Peyer's patch (tissue), 4 donors: Measurements from ENCODE around the gene TMEM190. TPM values are rescaled to one million over a fixed set of nuclear protein-coding genes. Genes with fewer than 3 reads are reported as not detected.

ENCODE experiments used
- DNase-seq, 3 donors: peaks; one replicate each; pipeline ENCODE4 v3.0.0-alpha.2; 2017 to 2019
- H3K27ac ChIP-seq, 4 donors: fragments of 200-600 bp; sonication (generic); one replicate each; pipeline ENCODE4 v1.5.1; 2016 to 2019
- H3K27me3 ChIP-seq, 2 donors: fragments of 200-600 bp; sonication (generic); one replicate each; pipeline ENCODE4 v1.5.1; 2019
- H3K36me3 ChIP-seq, 3 donors: fragments of 200-600 bp; sonication (generic); one replicate each; pipeline ENCODE4 v1.5.1; 2016 to 2019
- H3K4me1 ChIP-seq, 4 donors: fragments of 200-600 bp; sonication (generic); one replicate each; pipeline ENCODE4 v1.5.1; 2016 to 2019
- H3K4me3 ChIP-seq, 4 donors: fragments of 200-600 bp; sonication (generic); 1 replicate in 3 of 4; 2 replicates in 1 of 4; pipeline ENCODE4 v1.5.1; 2016 to 2019; ENCODE audit warnings: mild to moderate bottlenecking in 1 of 4
- H3K9me3 ChIP-seq, 4 donors: fragments of 200-600 bp; sonication (generic); one replicate each; pipeline ENCODE4 v1.5.1; 2016 to 2019; ENCODE audit warnings: mild to moderate bottlenecking in 1 of 4
- POLR2A ChIP-seq, 2 donors: fragments of 450-650 bp; IDR thresholded peaks; one replicate each; pipeline ENCODE4 v1.5.1; 2017; ENCODE audit warnings: antibody characterized with exemption in 2 of 2, mild to moderate bottlenecking in 2 of 2, moderate library complexity in 2 of 2
- total RNA-seq, 4 donors: library from RNA; depleted of rRNA; stranded (reverse); fragments of >200 nt; gene quantifications; one replicate each; pipeline ENCODE4 v1.1.0, GENCODE V29; 2016
- TF ChIP-seq, protein P1 (sequence below), 6 experiments: fragments of 450-650 bp in 4 of 6; fragments of 200-600 bp in 2 of 6; sonication (generic) in 1 of 6; IDR thresholded peaks; one replicate each; pipeline ENCODE4 v1.5.1; 2017 to 2019; ENCODE audit warnings: antibody characterized with exemption in 6 of 6, mild to moderate bottlenecking in 3 of 6, moderate library complexity in 1 of 6

The TMEM190 gene
- total RNA-seq, 4 donors from 2014 or later = not detected

DNA sequence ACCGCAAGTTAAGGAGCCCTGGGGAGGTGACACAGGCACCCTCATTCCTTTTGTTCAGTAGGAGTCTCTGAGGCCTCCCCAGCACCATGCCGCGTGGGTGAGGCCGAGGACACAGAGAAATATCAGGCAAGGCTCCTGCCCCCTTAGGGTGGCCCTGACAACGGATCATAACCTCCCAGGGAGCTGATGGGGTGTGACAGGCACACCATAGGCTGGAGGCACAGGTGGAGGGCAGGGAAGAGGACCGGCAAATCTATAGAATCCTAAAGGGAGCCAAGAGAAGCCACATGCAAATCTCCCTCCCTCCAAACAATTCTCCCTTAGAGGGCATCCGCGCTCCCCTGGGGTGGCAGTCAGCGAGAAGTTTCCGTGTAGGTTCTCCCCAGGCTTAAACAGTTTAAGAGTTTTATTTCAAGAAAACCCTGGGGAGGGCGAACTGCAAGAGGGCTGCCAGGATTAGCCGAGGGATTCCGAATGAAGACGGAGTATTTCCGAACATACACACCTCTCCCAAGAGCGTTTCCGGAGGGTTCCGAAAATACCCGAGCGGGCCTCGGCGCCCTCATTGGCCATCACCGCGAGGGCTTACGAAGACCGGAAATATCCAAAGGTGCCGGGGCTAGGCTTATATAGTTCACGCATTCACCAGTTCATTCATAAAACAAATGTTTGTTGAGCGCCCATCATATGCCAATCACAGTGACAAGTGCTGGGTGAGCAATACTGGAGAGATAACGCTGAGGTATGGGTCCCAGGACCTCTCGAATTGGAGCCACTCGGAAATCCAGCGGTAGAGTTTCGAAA lies 8.5 kb downstream of the TMEM190 start:
- H3K4me1 ChIP-seq = peaks cover 8 to 54% (median 29%) of the 10 kb centered on the region in 4 donors
- H3K9me3 ChIP-seq = no peaks in the 10 kb centered on the region
- peak in 1 of 2 donors; percentile 25 for TF ChIP-seq POLR2A (IDR thresholded peaks at IDR 0.05)
- TF ChIP-seq, protein P1, sequence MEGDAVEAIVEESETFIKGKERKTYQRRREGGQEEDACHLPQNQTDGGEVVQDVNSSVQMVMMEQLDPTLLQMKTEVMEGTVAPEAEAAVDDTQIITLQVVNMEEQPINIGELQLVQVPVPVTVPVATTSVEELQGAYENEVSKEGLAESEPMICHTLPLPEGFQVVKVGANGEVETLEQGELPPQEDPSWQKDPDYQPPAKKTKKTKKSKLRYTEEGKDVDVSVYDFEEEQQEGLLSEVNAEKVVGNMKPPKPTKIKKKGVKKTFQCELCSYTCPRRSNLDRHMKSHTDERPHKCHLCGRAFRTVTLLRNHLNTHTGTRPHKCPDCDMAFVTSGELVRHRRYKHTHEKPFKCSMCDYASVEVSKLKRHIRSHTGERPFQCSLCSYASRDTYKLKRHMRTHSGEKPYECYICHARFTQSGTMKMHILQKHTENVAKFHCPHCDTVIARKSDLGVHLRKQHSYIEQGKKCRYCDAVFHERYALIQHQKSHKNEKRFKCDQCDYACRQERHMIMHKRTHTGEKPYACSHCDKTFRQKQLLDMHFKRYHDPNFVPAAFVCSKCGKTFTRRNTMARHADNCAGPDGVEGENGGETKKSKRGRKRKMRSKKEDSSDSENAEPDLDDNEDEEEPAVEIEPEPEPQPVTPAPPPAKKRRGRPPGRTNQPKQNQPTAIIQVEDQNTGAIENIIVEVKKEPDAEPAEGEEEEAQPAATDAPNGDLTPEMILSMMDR (IDR thresholded peaks at IDR 0.05) = no peak
- peak overlapping the region; percentile 66 to 86 (median 81) for H3K4me3 ChIP-seq
- peak overlapping the region; percentile 85 to 96 (median 91) for H3K27ac ChIP-seq
- DNase-seq = peak; percentile 97 to 99 (median 99)
- no peaks in the 10 kb centered on the region for H3K27me3 ChIP-seq
- H3K36me3 ChIP-seq = peaks cover 0 to 34% (median 0%) of the 10 kb centered on the region in 3 donors

DNA sequence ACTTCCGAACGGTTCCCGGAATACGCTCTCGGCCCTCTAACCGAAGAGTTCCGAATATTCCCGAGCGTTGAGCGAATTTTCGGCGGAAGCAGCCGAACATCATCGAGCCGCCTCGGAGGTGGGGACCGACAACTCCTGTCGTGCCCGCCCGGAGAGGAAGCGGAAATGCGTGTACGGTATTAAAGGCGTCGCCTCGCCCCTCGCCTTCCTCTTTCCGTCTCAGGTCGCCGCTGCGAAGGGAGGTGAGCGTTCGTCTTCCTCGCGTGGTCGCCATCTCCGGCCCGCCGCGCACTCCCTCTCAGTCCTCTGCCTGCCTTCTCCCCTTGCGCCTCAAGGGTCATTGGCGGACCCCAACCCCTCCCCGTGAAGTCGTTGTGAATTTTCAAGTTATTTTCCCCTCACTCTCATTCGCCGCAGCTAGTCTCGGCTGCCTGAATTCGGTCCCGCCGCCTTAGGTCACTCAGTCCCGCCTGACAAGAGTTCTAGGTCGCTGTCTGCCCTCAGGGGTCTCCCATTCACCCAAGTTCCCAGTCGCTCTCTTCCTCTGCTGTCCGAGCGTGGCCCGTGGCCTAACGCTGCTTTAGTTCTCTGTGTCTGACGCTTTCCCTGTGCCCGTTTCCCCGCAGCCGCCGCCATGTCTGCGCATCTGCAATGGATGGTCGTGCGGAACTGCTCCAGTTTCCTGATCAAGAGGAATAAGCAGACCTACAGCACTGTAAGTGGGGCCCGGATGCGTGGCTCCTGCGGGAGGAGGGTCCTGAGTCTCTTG lies 9.3 kb downstream of the TMEM190 start, which contains the start of gene RPL28:
Gene RPL28, plus strand, starts transcription at position 209 of the 769 bp plus-strand sequence. Its CDS starts 426 bp downstream, at position 635.
- Histone ChIP-seq H3K4me1 (peaks cover 8 to 54% (median 29%) of the 10 kb centered on the region in 4 donors), H3K36me3 (peaks cover 0 to 40% (median 0%) of the 10 kb centered on the region in 3 donors), H3K9me3 (no peaks in the 10 kb centered on the region), H3K27ac (peak within 1 kb of the TSS; percentile 85 to 96 (median 91)), H3K4me3 (peak within 1 kb of the TSS; percentile 66 to 86 (median 81)), H3K27me3 (no peaks in the 10 kb centered on the region)
- peak; percentile 97 to 99 (median 99) for DNase-seq
- peak; percentile 99 for TF ChIP-seq POLR2A (IDR thresholded peaks at IDR 0.05)
- TF ChIP-seq, protein P1 (IDR thresholded peaks at IDR 0.05) = no peak

DNA sequence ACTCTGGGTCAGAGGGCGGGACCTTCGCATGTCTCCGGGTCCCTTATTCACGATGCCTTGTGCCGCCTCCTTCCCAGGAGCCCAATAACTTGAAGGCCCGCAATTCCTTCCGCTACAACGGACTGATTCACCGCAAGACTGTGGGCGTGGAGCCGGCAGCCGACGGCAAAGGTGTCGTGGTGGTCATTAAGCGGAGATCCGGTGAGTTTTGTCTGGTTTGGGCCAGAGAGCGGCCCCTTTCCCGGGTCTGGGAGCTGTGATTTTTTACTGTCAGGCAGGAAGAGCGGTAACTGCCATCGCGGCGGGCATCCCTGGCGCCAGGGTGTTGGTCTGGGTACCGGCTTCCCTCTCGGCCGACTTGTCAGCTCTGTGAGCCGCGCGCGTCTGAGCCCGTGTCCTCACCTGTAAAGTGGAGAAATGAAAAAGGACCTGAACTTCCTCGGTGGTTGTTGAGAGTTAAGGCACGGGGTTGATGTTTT lies 9.9 kb downstream of the TMEM190 start:
- Histone ChIP-seq H3K27me3 (no peaks in the 10 kb centered on the region), H3K27ac (peak overlapping the region; percentile 85 to 96 (median 91)), H3K9me3 (no peaks in the 10 kb centered on the region), H3K4me1 (peaks cover 8 to 54% (median 29%) of the 10 kb centered on the region in 4 donors), H3K4me3 (peak overlapping the region; percentile 66 to 86 (median 81)), H3K36me3 (peaks cover 0 to 40% (median 0%) of the 10 kb centered on the region in 3 donors)
- peak in 1 of 3 donors; percentile 36 for DNase-seq
- no peak for TF ChIP-seq POLR2A (IDR thresholded peaks at IDR 0.05)
- TF ChIP-seq, protein P1 (IDR thresholded peaks at IDR 0.05) = no peak

DNA sequence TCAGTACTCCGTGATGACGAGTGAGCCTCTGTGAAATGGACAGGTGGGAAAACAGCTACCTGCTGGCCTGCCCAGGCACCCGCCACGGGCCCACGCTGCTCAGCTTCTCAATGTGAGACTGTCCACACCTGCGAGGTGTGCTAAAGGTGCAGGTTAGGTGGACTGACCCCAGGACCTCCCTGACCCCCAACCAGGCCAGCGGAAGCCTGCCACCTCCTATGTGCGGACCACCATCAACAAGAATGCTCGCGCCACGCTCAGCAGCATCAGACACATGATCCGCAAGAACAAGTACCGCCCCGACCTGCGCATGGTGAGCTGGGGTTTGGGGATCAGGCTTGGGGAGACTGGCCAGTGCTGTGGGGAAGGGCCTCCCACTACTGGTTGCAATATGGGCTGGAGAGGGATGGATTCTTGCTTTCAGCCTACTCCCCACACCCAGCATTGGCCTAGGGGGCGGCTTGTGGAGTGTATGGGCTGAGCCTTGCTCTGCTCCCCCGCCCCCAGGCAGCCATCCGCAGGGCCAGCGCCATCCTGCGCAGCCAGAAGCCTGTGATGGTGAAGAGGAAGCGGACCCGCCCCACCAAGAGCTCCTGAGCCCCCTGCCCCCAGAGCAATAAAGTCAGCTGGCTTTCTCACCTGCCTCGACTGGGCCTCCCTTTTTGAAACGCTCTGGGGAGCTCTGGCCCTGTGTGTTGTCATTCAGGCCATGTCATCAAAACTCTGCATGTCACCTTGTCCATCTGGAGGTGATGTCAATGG lies 11.3 kb downstream of the TMEM190 start:
- Histone ChIP-seq H3K4me3 (peak overlapping the region in 3 of 4 donors; percentile 66 to 84 (median 78)), H3K27me3 (no peaks in the 10 kb centered on the region), H3K9me3 (no peaks in the 10 kb centered on the region), H3K4me1 (peaks cover 8 to 48% (median 29%) of the 10 kb centered on the region in 4 donors), H3K27ac (peak overlapping the region in 1 of 4 donors; percentile 1), H3K36me3 (peaks cover 0 to 40% (median 0%) of the 10 kb centered on the region in 3 donors)
- TF ChIP-seq POLR2A (IDR thresholded peaks at IDR 0.05) = no peak
- TF ChIP-seq, protein P1 (IDR thresholded peaks at IDR 0.05) = no peak
- no peak for DNase-seq
